CD4-positive, CD25-positive, alpha-beta regulatory T cell (primary cell): ENCODE measurements around the gene ACAD10. TPM values are rescaled to one million over a fixed set of nuclear protein-coding genes. Genes with fewer than 3 reads are reported as not detected.

Source experiments
- ATAC-seq, 2 donors: fragments of 150-1000 bp; cut with Tn5 transposase; one replicate each; pipeline ENCODE4 v1.10.0; 2021; ENCODE audit warnings: low read depth in 2 of 2, moderate number of reproducible peaks in 2 of 2, moderate library complexity in 1 of 2
- DNase-seq, 3 donors: peaks; one replicate each; pipeline versions ENCODE4 v3.0.0 to v3.0.0-alpha.2; 2012 to 2022; ENCODE audit warnings: mixed read lengths in 1 of 3
- H3K27ac ChIP-seq: one replicate; pipeline ENCODE4 v1.7.0; 2013; ENCODE audit warnings: mild to moderate bottlenecking, low read length; ENCODE audit not compliant: insufficient read depth, poor library complexity, severe bottlenecking
- H3K27me3 ChIP-seq: one replicate; pipeline ENCODE4 v1.7.0; 2013; ENCODE audit warnings: low read length; ENCODE audit not compliant: control insufficient read depth, insufficient read depth
- H3K36me3 ChIP-seq: one replicate; pipeline ENCODE4 v1.7.0; 2013; ENCODE audit warnings: mild to moderate bottlenecking, low read length, moderate library complexity; ENCODE audit not compliant: control insufficient read depth, insufficient read depth
- H3K4me1 ChIP-seq: 2 replicates; pipeline ENCODE4 v1.7.0; 2013; ENCODE audit warnings: mild to moderate bottlenecking, low read length; ENCODE audit not compliant: insufficient read depth, control insufficient read depth, poor library complexity, severe bottlenecking
- H3K4me3 ChIP-seq: one replicate; pipeline ENCODE4 v1.7.0; 2013; ENCODE audit warnings: low read depth, mild to moderate bottlenecking, low read length, moderate library complexity
- H3K9me3 ChIP-seq, 2 experiments: 1 replicate in 1 of 2; 2 replicates in 1 of 2; pipeline ENCODE4 v1.7.0; 2013; ENCODE audit warnings: low read length in 2 of 2, mild to moderate bottlenecking in 1 of 2, moderate library complexity in 1 of 2; ENCODE audit not compliant: control insufficient read depth in 2 of 2
- H3K27ac Mint-ChIP-seq, 3 donors: one replicate each; pipeline ENCODE4 v1.8.0; 2020 to 2022; ENCODE audit warnings: mild to moderate bottlenecking in 3 of 3, mixed read lengths in 3 of 3, moderate library complexity in 2 of 3
- H3K27me3 Mint-ChIP-seq: one replicate; pipeline ENCODE4 v1.8.0; 2022; ENCODE audit warnings: mild to moderate bottlenecking, mixed read lengths
- H3K36me3 Mint-ChIP-seq: one replicate; pipeline ENCODE4 v1.8.0; 2020; ENCODE audit warnings: mixed read lengths
- H3K4me1 Mint-ChIP-seq, 4 donors: one replicate each; pipeline ENCODE4 v1.8.0; 2020 to 2022; ENCODE audit warnings: mixed read lengths in 4 of 4, mild to moderate bottlenecking in 1 of 4
- H3K4me3 Mint-ChIP-seq, 4 donors: one replicate each; pipeline ENCODE4 v1.8.0; 2020 to 2022; ENCODE audit warnings: mild to moderate bottlenecking in 4 of 4, mixed read lengths in 4 of 4, moderate library complexity in 3 of 4
- H3K9me3 Mint-ChIP-seq, 7 donors: one replicate each; pipeline ENCODE4 v1.8.0; 2020 to 2022; ENCODE audit warnings: mixed read lengths in 7 of 7, mild to moderate bottlenecking in 3 of 7, moderate library complexity in 2 of 7
- polyA plus RNA-seq, 4 donors: library from polyadenylated mRNA; unstranded; fragments of 300-500 nt; fragmentation: Illumina TruSeq; gene quantifications; one replicate each; pipeline ENCODE4 v1.2.3, GENCODE V29; 2021
- total RNA-seq: library from RNA; stranded (reverse); gene quantifications from one replicate; pipeline ENCODE4 v1.2.3, GENCODE V29; 2022

ACAD10 gene
- total RNA-seq (27.6 TPM), polyA plus RNA-seq (10 to 100 TPM in 2 of 4 donors, 1 to 10 TPM in 2; 6.9 to 11.8 (median 10.1) TPM)

DNA sequence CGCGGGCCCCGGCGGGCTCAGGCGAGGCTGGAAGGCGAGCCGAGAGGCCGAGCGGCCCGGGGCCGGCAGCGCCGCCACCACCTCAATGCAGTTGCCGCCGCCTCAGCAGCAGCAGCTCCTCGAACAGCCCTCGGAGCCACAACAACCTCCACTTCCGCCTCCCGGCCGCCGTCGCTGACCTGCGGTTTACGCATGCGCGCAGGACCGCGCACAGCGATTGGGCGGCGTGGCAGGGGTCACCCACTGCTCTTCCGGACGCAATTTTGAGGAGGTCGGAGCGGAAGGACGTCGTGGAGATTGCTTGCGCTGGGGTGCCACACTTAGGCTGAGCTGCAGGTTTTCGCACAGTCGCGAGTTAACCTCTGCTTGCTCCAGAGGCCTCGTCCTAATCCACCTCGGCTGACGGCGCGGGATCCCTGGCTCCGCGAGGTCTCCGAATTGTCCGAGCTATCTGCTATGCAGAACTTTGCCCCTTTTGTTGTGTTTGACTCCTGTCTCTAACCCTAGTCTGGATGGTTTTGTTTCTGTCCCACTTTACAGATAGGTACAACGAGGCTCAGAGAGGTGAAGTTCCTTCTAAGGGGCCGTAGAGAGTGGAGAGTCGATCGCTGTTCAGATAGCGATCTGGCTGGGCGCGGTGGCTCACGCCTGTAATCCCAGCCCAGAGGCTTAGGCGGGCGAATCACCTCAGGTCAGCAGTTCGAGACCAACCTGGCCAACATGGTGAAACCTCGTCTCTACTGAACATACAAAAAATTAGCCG lies at the start of gene ACAD10, which contains the start of gene BRAP:
Gene ACAD10 (plus strand): TSS at position 243 of the 763 bp plus-strand sequence. CDS start 6,657 bp downstream, outside the sequence.
Gene BRAP (minus strand): TSS at position 146 of the 763 bp plus-strand sequence. CDS start 164 bp downstream, outside the sequence.
- peak; percentile 95 to 96 for ATAC-seq
- peaks cover 0 to 2% (median 0%) of the 10 kb centered on the region in 7 donors for H3K9me3 Mint-ChIP-seq
- H3K4me3 ChIP-seq = peak within 1 kb of the TSS; percentile 91

DNA sequence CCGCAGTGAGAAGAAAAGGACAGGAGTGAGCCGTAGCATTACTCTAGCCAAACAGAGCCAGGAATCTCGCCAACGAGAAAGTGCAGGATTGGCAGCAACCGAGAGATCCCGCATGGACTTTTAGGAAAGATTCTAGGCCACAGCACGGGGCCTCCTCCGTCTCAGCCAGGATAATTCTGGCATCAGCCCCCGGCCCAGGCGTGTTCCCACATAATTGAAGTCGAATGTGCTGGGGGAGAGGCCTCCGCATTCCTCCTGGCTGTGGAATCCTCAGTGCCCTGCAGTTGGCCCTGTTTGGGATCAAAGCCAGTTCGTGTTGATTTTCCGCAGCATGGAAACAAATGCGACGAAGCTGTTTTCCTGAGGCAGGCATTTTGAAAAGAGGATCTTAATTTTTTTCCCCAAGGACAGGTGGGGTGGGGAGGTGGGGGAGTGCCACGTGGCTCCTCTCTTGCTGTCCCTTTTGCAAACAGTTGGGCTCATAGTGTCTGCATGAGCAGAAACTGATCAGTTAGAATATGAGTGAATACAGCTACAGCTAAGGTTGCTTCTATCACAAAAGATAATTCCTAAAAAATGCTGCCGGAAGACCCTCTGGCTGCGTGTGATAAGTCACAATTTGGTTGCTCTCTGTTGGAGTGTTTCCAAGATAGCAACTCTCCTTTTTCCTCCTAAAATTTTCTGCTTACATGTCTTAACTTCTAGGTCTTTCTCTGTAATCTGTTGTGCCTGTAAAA lies 49.5 kb upstream of the ACAD10 start:
- Mint-ChIP-seq H3K9me3 (no peaks in the 10 kb centered on the region), H3K27ac (peak overlapping the region in 1 of 3 donors; percentile 67), H3K4me3 (no peak overlapping the region), H3K4me1 (no peaks in the 10 kb centered on the region), H3K27me3 (no peaks in the 10 kb centered on the region), H3K36me3 (peaks cover 4% of the 10 kb centered on the region)
- no peak overlapping the region for H3K4me3 ChIP-seq
- no peaks in the 10 kb centered on the region for H3K9me3 ChIP-seq
- no peaks in the 10 kb centered on the region for H3K27me3 ChIP-seq
- ATAC-seq = no peak
- peaks cover 2% of the 10 kb centered on the region for H3K36me3 ChIP-seq
- no peak overlapping the region for H3K27ac ChIP-seq
- no peaks in the 10 kb centered on the region for H3K4me1 ChIP-seq
- no peak for DNase-seq

More for the DNA sequence above, at the start of gene ACAD10, which contains the start of gene BRAP:
- DNase-seq = peak; percentile 91 to 96 (median 94)
- Histone ChIP-seq H3K9me3 (no peaks in the 10 kb centered on the region), H3K27me3 (no peaks in the 10 kb centered on the region), H3K4me1 (peaks cover 31% of the 10 kb centered on the region), H3K27ac (peak within 1 kb of the TSS; percentile 85), H3K36me3 (peaks cover 18% of the 10 kb centered on the region)
- H3K27me3 Mint-ChIP-seq = peaks cover 5% of the 10 kb centered on the region
- peaks cover 25 to 48% (median 37%) of the 10 kb centered on the region in 4 donors for H3K4me1 Mint-ChIP-seq
- H3K4me3 Mint-ChIP-seq = peak within 1 kb of the TSS; percentile 88 to 98 (median 97)
- peaks cover 21% of the 10 kb centered on the region for H3K36me3 Mint-ChIP-seq
- H3K27ac Mint-ChIP-seq = peak within 1 kb of the TSS; percentile 96 to 99 (median 97)

DNA sequence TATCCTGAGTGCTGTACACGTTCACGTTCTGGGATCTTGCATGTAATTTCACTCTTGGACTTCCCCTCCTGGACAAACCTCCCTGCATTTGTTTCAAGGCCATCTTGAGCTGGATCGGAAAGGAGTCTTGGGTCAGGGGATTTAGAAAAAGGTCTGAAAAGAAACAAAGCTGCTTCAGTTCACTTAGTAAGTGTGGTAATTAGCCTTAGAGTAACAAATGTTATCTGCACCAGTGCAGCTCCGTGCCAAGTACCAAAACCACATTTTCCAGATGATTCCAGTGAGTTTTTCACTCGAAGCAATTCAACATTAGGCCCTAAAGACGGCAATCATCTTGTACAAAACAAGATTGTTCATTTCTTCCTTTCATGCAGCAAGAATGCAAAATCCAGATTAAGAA lies 47.3 kb upstream of the ACAD10 start:
- Mint-ChIP-seq H3K4me1 (no peaks in the 10 kb centered on the region), H3K27ac (peak overlapping the region in 1 of 3 donors; percentile 47), H3K36me3 (peaks cover 14% of the 10 kb centered on the region), H3K4me3 (no peak overlapping the region), H3K27me3 (no peaks in the 10 kb centered on the region), H3K9me3 (no peaks in the 10 kb centered on the region)
- H3K9me3 ChIP-seq = no peaks in the 10 kb centered on the region
- no peaks in the 10 kb centered on the region for H3K27me3 ChIP-seq
- H3K36me3 ChIP-seq = peaks cover 18% of the 10 kb centered on the region
- H3K27ac ChIP-seq = no peak overlapping the region
- no peaks in the 10 kb centered on the region for H3K4me1 ChIP-seq
- no peak overlapping the region for H3K4me3 ChIP-seq
- ATAC-seq (no peak), DNase-seq (no peak)

DNA sequence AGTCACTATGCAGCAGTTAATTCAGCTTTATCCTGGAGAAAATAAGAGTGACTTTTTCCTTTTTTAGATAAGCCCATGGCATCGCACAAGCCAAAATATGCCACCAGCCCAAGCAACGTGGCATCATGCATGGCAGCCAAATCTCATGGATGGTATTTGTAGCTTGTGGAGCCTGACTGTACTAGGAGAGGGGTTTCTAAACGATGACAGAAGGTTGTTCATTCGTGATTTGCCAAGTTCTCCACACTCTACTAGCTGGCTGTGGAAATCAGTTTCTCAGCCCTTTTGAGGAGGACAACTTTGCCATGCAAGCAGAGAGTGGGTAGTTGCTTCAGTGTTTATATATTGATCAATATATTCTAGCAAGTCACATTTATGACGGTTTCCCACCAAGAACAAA lies 45.3 kb upstream of the ACAD10 start:
- H3K4me3 ChIP-seq = no peak overlapping the region
- H3K4me1 ChIP-seq = no peaks in the 10 kb centered on the region
- H3K9me3 ChIP-seq = no peaks in the 10 kb centered on the region
- H3K27me3 ChIP-seq = no peaks in the 10 kb centered on the region
- H3K27ac ChIP-seq = no peak overlapping the region
- no peak overlapping the region for H3K27ac Mint-ChIP-seq
- no peaks in the 10 kb centered on the region for H3K27me3 Mint-ChIP-seq
- H3K4me3 Mint-ChIP-seq = no peak overlapping the region
- DNase-seq (no peak), ATAC-seq (no peak)
- no peaks in the 10 kb centered on the region for H3K9me3 Mint-ChIP-seq
- peaks cover 33% of the 10 kb centered on the region for H3K36me3 ChIP-seq
- peaks cover 19% of the 10 kb centered on the region for H3K36me3 Mint-ChIP-seq
- no peaks in the 10 kb centered on the region for H3K4me1 Mint-ChIP-seq

DNA sequence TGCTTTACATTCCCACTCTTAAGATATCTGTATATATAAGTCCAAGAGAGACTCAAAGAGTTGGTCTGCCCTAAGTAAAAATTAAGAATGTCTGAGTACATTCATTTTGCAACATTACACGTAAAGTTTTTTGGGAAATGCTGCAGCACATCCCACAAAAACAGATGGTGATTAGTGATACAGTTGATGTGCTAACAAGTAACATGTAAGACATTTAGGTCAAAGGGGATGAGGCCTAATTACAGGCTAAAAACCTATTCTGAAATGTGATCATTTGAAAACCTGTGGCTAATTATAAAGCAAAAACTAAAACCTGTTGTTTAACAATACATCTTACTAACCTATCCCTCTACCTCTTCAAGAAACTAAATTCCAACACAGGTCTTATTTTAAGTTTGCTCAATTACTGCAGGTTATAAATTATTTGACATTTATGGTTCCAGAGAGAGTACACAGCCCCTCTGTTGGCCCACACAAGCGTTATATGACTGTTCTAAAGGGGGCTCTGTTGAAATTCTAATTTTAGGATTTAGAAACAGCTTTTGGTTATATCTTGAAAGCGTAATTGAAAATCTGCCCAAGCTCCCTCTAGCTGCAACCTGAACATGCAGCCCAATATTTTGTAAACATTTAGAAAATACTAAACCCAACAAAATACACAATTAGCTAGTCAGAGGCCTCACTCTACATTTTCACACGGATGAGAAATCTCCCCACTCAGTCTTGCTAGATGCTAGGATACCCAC lies 43.0 kb upstream of the ACAD10 start:
- H3K9me3 Mint-ChIP-seq = no peaks in the 10 kb centered on the region
- no peaks in the 10 kb centered on the region for H3K27me3 Mint-ChIP-seq
- H3K4me3 Mint-ChIP-seq = no peak overlapping the region
- Histone ChIP-seq H3K27ac (no peak overlapping the region), H3K9me3 (no peaks in the 10 kb centered on the region), H3K4me1 (no peaks in the 10 kb centered on the region), H3K36me3 (peaks cover 53% of the 10 kb centered on the region), H3K27me3 (no peaks in the 10 kb centered on the region), H3K4me3 (no peak overlapping the region)
- no peaks in the 10 kb centered on the region for H3K4me1 Mint-ChIP-seq
- peaks cover 34% of the 10 kb centered on the region for H3K36me3 Mint-ChIP-seq
- H3K27ac Mint-ChIP-seq = no peak overlapping the region
- ATAC-seq (no peak), DNase-seq (no peak)

DNA sequence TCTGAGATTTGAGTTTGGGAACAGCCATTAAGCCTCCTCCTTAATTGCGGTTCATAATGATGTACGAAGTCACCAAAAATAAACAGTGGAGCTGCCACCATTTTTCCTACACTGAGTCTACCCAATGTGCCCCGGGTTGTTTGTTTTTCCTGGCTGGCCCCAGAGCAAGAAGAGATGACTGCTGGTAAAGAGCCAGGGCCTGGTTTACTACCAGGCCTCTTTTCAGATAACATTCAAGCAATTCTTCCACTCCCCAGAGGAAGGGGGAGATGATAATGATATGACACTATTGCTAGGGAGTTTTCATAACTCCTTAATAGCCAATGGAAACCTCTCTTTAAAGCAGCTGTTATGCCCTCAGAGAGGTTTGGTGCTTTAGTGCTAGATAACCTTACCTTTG lies 42.4 kb upstream of the ACAD10 start:
- Mint-ChIP-seq H3K27ac (no peak overlapping the region), H3K27me3 (no peaks in the 10 kb centered on the region), H3K36me3 (peaks cover 33% of the 10 kb centered on the region), H3K4me1 (no peaks in the 10 kb centered on the region), H3K4me3 (no peak overlapping the region), H3K9me3 (no peaks in the 10 kb centered on the region)
- H3K36me3 ChIP-seq = peaks cover 53% of the 10 kb centered on the region
- ATAC-seq (no peak), DNase-seq (no peak)
- no peaks in the 10 kb centered on the region for H3K4me1 ChIP-seq
- no peak overlapping the region for H3K27ac ChIP-seq
- no peaks in the 10 kb centered on the region for H3K9me3 ChIP-seq
- no peak overlapping the region for H3K4me3 ChIP-seq
- no peaks in the 10 kb centered on the region for H3K27me3 ChIP-seq

DNA sequence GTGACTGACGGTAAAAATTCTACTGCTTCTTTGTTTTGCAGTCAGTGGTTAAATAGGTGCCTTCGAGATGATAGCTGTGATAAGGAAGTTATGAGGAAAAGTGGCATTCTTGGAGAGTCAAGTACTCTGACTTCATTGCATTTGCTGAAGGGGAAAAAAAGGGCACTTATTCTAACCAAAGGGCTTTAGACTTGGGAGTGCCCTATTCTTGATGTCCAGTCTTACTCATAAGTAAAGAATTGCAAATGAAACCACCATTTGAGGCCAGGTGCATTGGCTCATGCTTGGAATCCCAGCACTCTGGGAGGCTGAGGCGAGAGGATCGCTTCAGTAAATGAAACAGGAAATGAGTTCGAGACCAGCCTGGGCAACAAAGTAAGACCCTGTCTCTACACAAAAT lies 40.4 kb upstream of the ACAD10 start:
- no peak for ATAC-seq
- DNase-seq = no peak
- Histone ChIP-seq H3K4me1 (no peaks in the 10 kb centered on the region), H3K9me3 (no peaks in the 10 kb centered on the region), H3K27ac (no peak overlapping the region), H3K36me3 (peaks cover 66% of the 10 kb centered on the region), H3K27me3 (no peaks in the 10 kb centered on the region), H3K4me3 (no peak overlapping the region)
- no peaks in the 10 kb centered on the region for H3K4me1 Mint-ChIP-seq
- H3K9me3 Mint-ChIP-seq = no peaks in the 10 kb centered on the region
- H3K27ac Mint-ChIP-seq = no peak overlapping the region
- no peak overlapping the region for H3K4me3 Mint-ChIP-seq
- no peaks in the 10 kb centered on the region for H3K27me3 Mint-ChIP-seq
- peaks cover 38% of the 10 kb centered on the region for H3K36me3 Mint-ChIP-seq
